ENCODE results near the gene ADAM19.
A peak's percentile ranks its signal among the peaks of the same experiment; 100 is the strongest.

The ADAM19 gene

GRCh38 chr5:157481265-157481664, 94.3 kb downstream of the ADAM19 start:
- no peak for DNase-seq

DNA sequence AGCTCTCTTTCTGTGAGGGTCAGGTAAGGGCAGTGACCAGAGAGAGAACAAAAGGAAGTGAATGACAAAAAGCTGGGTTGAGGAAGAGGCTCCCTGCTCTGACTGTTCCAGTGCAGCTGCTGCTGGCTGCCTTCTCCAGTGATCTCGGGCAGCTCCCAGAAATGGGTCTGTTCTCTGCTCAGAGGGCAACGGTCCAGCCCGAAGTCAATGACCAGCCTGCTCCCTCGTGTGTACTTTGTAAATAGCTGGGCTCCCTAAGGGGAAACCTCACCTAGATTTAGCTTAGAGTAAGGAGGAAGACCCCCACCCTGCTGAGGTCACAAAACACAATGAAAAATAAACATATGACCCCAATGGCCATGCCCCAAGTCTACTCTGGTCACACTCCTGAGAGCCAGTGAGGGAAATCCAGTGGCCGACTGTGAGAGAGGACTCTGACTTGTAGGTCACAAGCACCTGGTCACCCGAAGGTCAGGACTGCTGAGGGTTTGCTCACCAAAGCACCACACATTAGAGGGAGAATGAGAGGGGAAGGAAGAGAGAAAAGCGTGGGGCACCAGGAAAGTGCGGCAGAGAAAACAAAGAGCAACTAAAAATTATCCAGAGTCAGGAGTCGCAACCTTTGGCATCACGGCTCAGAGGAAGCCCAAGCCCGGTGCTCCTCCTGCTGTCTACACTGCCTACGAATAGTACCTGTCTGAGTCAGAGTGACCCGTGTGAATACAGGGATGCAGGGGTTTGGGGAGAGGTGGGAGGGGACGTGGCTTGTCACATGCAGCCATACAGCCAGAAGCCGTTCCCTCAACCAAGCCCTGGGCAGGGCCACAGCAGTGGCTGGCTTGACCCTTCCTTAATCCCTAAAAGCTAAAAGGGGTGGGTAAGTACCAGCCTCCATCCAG, 95.7 kb downstream of the ADAM19 start:
- no peak for DNase-seq

DNA sequence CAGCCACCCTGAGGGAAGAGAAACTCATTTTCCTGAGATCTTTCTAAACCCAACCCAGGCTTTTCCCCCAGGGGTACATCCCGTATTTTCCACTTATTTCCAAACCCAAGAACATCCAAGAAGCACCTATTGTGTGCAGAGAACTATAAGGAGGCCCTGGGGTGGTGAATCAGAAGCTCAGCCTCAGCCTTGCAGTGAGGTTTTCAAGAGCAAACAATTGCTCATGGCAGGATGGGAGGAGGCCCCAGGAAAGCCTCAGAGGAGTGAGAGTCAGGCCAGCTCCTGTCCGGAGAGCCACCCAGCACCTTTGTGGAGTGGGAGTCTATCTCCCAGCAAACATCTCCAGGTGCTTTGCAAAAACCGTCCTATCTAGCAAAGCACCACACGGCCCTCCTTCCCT, 96.4 kb downstream of the ADAM19 start:
- no peak for DNase-seq

DNA sequence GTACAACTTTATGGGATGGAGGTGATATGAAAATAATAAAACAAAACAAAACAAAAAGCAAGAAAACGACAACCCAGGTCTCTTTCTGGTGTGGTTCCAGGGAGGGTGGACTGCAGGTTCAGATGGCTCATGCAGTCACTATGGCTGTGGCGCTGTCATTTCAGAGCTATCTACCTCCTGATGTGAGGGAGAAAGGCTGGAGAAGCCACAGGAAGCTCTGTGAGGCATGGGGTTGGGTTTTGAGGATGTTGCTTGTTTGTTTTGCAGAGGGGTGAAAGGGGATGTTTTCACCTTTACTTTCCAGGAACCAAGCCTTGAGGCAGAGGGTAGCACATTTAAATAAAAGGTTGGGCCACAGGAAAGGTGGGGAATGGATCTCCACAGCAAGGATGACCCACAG, 96.8 kb downstream of the ADAM19 start:
- DNase-seq: no peak

DNA sequence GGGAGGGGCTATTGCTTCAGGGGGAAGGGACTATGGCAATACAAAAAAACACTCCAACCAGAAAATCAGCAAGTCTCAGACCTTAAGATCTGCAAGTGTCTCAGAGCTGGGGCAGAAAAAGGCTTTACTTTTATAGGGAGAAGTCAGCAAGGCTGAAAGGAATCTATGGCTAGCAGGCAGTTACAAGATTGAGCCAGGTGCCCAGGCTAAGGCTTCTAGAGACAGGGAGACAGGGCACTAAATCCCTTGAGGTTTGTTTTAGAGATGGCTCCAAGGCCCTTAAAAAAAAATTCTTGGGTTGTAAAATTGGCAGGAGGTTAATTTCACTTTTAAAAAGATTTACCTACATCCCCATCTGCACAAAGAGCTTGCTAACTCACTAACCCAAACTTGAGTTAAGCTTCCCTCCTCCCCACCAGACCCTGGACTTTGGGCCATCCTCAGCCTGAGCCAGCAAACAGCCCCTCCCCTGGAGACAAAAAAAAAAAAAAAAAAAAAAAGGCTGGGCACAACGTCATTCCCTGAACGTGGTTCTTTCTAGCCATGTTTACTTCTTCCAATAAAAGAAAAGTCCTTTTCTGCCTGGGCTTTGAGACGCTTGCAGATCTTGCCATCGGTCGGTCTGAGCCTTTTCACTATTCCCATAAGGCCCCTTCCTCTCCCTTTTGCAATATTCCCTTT, 97.6 kb downstream of the ADAM19 start:
- no peak for DNase-seq

GRCh38 chr5:157476702-157477408, 98.7 kb downstream of the ADAM19 start:
- DNase-seq: peak; percentile 16

DNA sequence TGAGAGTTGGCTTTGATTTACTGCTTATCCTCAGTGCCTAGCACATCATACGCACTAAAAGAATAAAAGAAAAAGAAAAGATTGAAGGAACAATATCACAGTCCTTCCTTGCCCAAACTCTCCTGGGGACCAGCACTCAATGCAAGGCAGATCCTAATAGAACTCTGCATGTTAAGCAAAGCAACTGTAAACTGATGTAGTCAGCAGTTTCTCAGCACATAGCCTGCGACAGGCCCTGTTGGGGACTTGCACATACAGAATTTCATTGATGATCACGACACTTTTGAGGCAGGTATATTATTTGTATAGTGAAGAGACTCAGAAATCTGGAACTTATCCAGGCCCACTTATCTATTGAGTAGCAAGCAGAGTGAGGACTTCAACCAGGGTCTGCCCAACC, 100.1 kb downstream of the ADAM19 start:
- DNase-seq: no peak

DNA sequence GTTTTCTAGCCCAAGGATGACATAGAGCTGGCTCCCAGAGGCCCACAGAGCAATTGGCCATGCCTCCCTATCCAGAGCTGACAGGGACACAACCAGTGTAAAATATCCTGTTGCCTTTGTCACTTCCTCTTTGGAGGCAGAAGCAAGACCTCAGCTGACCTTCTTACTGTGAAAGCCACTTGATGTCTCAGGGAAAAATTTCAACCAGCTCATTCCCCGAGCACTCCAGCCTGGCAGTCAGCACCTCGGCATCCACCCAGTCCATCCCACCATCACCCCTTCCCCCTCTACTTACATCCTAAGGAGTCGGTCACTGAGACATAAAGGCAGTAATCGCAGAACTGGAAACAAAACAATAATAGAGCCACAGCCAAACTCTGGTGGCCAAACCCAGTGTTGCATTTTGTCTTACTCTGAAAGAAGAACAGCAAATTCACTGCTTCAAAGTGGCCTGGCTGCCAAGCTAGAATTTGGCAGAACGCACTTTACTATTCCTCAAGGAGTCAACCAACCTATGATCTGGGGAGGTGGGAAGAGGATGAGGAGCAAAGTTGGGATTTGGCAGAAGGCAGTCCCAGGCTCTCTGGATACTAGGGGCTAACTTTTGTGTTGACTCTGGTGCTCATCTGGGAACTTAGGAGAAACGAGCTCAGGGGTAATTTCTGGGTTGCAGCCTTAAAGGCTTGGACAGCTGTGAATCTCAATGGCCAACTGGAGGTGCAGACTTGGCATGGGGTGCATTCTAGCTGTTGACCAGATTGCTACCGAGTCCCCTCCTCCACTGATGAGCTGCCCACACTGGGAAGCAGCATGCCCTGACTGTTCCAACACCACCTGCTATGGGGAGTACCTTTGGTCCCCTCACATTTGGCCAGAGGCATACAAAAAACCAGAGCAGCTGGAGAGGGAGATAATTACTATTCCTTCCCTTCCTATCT, 101.9 kb downstream of the ADAM19 start:
- no peak for DNase-seq

DNA sequence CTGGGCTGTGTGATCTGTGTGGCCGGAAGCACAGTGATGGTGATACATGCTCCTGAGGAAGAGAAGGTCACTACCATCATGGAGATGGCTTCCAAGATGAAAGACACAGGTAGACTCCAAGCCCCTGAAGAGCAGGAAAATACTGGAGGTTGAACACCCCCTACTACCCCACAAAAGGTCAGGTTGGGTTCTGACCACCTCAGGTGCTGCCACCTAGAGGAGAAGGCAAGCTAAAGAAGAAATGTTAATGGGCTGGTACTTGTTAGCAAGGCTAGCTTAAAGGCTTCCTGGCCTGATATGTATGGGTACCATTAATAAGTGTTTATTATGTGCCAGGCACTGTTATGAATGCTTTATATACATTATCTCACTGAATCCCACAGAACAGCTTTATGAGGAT, 103.9 kb downstream of the ADAM19 start:
- DNase-seq: no peak

GRCh38 chr5:157470631-157471030, 104.9 kb downstream of the ADAM19 start:
- no peak for DNase-seq

DNA sequence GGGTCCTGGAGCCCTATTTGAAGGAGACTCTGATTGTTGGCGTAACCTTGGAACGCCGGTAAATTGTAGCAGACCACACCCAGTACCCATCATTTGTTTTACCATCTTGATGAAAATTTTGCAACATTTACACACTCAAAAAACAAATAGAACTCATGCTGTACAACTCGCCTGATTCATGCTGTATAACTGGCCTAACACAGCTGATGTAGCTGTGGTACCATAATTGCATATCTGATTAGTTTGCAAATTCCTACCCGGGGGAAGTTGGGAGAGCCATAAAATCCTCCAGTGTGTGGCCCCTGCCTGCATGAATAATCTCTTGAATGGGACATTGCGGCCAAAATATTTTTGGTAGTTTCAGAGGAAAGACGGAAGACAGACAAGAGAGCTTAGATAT, 105.9 kb downstream of the ADAM19 start:
- DNase-seq: no peak

DNA sequence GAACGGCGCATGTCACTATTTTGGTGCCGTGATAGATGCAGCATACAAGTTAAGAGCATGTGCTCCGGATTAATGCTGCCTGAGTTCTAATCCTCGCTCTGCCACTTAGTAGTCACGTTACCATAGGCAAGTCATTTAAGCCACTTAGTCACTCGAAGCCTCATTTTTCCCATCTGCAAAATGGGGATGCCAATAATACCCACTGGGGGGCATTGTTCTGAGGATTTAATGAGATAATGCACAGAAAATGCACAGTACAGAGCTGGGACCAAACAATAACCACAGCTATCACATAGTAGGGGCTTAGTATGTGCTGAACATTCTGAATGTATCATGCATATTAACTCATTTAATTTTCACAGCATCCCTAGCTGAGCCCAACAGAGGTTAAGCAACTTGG, 106.5 kb downstream of the ADAM19 start:
- DNase-seq: no peak

GRCh38 chr5:157468293-157468965, 107.1 kb downstream of the ADAM19 start:
- no peak for DNase-seq

DNA sequence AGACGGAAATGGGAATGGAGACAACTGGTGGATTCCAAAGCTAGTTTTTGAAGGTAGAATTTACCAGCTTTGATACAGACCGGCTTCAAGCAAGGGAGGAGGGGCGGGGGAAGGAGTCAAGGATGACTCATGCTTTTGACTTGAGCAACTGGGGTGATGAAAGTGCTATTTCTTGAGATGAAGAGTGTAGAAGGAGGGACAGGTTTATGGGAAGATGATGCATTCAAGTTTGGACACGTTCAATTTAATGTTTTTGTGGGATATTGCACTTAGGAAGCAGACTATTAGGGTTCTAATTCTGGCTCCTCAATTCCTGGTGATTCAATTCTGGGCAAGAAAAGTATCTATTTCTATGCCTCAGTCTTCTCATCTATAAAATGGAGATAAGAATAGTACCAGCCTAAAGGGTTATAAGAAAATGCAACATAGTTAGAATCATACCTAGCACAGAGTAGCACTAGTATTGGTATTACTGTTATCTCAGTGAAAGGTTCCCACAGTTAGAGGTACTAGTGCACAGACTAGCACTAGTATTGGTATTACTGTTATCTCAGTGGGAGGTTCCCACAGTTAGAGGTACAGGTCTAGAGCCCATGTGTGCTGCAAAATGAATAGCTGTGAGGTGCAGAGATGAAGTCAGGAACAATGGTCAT, 110.9 kb downstream of the ADAM19 start:
- no peak for DNase-seq

- no peak for DNase-seq
These were observed 111.7 kb downstream of the ADAM19 start for GRCh38 chr5:157463621-157464518.

DNA sequence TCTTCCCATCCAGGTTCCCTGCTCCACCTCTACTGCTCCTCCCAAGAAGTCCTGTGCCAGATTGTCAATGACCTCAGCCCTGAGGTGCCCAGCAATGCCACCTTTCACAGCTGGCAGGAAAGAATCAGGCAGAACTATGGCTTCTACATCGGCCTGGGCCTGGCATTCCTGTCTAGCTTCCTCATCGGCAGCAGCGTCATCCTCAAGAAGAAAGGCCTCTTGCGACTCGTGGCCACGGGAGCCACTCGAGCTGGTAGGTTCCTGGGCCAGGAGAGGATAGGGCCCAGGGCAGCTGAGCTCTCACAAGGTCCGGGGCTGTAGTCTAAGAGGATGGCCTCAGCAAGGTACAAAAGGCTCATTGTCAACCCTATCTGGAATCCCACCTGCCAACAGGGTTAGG, 112.5 kb downstream of the ADAM19 start:
- DNase-seq: no peak

DNA sequence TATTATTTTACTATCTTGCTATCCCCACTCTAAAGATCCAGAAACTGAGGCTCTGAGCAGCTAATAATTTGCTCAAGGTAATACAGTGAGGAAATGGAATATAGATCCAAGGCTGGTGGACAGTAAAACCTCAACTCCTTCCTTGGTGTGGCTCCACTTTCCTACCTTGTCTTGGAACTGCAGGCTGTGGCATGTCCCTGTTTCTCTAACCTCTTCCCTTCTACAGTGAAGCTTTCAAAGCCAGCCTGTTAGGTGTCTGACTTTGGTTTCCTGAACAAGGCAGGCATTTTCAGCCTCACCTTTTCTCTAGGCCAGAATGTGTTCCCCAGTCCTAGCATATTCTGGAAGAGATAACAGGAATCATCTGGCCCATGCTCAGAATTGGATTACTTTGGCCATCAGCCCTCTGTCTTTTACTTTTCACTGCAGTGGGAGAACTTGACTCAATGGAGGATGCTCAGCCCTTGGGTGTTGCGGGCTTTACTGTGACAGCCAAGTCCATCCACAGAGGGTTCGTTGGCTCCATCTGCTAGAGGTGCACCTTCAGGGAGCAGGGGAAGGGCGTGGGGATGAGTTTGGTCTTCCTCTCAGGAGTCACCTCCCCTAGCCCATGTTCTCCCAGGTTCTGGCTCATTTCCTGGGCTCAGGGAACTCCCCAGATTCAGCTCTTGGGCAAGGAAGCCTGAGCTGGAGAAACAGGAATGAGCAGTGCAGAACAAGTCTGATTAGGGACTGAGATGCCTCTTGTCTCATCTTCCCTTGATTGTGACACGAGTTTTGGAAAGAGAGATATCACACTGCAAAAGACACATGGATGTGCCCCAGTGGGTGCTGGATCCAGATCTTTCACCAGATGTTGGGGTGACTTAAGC, 114.4 kb downstream of the ADAM19 start:
- DNase-seq: no peak

- DNase-seq: no peak
These were observed 115.6 kb downstream of the ADAM19 start, which contains the start of gene NIPAL4 for GRCh38 chr5:157459715-157460599. NIPAL4 (plus strand) TSS chr5:157460213; CDS start chr5:157460321, 108 bp downstream.
